ENCODE results near the gene GAB1. TPM values are rescaled to one million over a fixed set of nuclear protein-coding genes. Genes with fewer than 3 reads are reported as not detected.
"Not testable (repeated sequence)": the region's sequence is repeated elsewhere in the genome, so short reads cannot be mapped to it uniquely, and the experiment has no call there.

The GAB1 gene
- total RNA-seq, 1 experiment from 2014 or later = 29.4 TPM

- no peak overlapping the region; the same call in 1 of the 2 replicates for H3K4me3 ChIP-seq
- peaks cover 38% of the 10 kb centered on the region for H3K4me1 ChIP-seq (replicated peaks; ENCODE audit: insufficient read depth)
- H3K9me3 ChIP-seq (ENCODE audit: insufficient read depth, low read depth) = no peaks in the 10 kb centered on the region
- CTCF ChIA-PET = no interaction called here
- H2AFZ ChIP-seq = no peak overlapping the region
- POLR2A ChIA-PET (ENCODE audit: unreplicated experiment) = interaction anchor here (0.6 to 0.7 kb wide), 4 partner anchors 10 to 123 kb away, joined by 4 to 9 read pairs (median 5); no protein-coding TSS in a partner anchor
- TF ChIP-seq EZH2 (IDR thresholded peaks at IDR 0.05; ENCODE audit: low read depth) (no peak), CTCF (conservative IDR thresholded peaks at IDR 0.05) (no peak)
- H3K9me2 ChIP-seq (ENCODE audit: insufficient read depth) = no peaks in the 10 kb centered on the region
- H3K36me3 ChIP-seq (ENCODE audit: low read depth) = no peaks in the 10 kb centered on the region
- no peaks in the 10 kb centered on the region for H4K20me1 ChIP-seq (ENCODE audit: insufficient read depth)
- no peak overlapping the region for H3K27ac ChIP-seq
- BruUV-seq (replicated peaks) = no TSS peak
- H3K27me3 ChIP-seq (ENCODE audit: insufficient read depth, low read depth) = no peaks in the 10 kb centered on the region
- H3K79me2 ChIP-seq (ENCODE audit: low read depth) = peaks cover 35% of the 10 kb centered on the region
- no peak for DNase-seq
- intact Hi-C loops (cut with micrococcal nuclease; ENCODE audit: unreplicated experiment) = no loop called here
- H3F3A ChIP-seq (ENCODE audit: insufficient read depth, low read depth) = peaks cover 20% of the 10 kb centered on the region
- H3K4me2 ChIP-seq = no peak overlapping the region
These were observed 10.9 kb downstream of the GAB1 start for GRCh38 chr4:143347484-143348111.

- peaks cover 24% of the 10 kb centered on the region for H3F3A ChIP-seq (ENCODE audit: insufficient read depth, low read depth)
- no peak overlapping the region for H3K4me3 ChIP-seq
- BruUV-seq (replicated peaks) = no TSS peak
- H3K27me3 ChIP-seq (ENCODE audit: insufficient read depth, low read depth) = no peaks in the 10 kb centered on the region
- CTCF ChIA-PET = no interaction called here
- DNase-seq = no peak
- TF ChIP-seq CTCF (conservative IDR thresholded peaks at IDR 0.05) (no peak), EZH2 (IDR thresholded peaks at IDR 0.05; ENCODE audit: low read depth) (no peak)
- POLR2A ChIA-PET (ENCODE audit: unreplicated experiment) = interaction anchor here (0.7 kb wide), 1 partner anchor 20 kb away, joined by 5 read pairs; no protein-coding TSS in a partner anchor
- H3K36me3 ChIP-seq (ENCODE audit: low read depth) = no peaks in the 10 kb centered on the region
- H4K20me1 ChIP-seq (ENCODE audit: insufficient read depth) = no peaks in the 10 kb centered on the region
- no peaks in the 10 kb centered on the region for H3K9me2 ChIP-seq (ENCODE audit: insufficient read depth)
- no peak overlapping the region for H3K27ac ChIP-seq
- H2AFZ ChIP-seq = no peak overlapping the region
- peaks cover 30% of the 10 kb centered on the region for H3K79me2 ChIP-seq (ENCODE audit: low read depth)
- peaks cover 41% of the 10 kb centered on the region for H3K4me1 ChIP-seq (replicated peaks; ENCODE audit: insufficient read depth)
- intact Hi-C loops (cut with micrococcal nuclease; ENCODE audit: unreplicated experiment) = no loop called here
- H3K4me2 ChIP-seq = no peak overlapping the region
- no peaks in the 10 kb centered on the region for H3K9me3 ChIP-seq (ENCODE audit: insufficient read depth, low read depth)
These were observed 11.8 kb downstream of the GAB1 start for GRCh38 chr4:143348233-143349077.

- intact Hi-C loops (cut with micrococcal nuclease; ENCODE audit: unreplicated experiment) = loop anchor here (10.0 kb wide), 1 partner anchor 875 kb away; no protein-coding TSS in a partner anchor
- H3K27me3 ChIP-seq (ENCODE audit: insufficient read depth, low read depth); H3K27ac ChIP-seq; H2AFZ ChIP-seq; CTCF ChIA-PET; H3K4me2 ChIP-seq; DNase-seq; H4K20me1 ChIP-seq (ENCODE audit: insufficient read depth); H3K9me2 ChIP-seq (ENCODE audit: insufficient read depth); H3K4me3 ChIP-seq; BruUV-seq (replicated peaks); H3K9me3 ChIP-seq (ENCODE audit: insufficient read depth, low read depth); POLR2A ChIA-PET (ENCODE audit: unreplicated experiment); H3K36me3 ChIP-seq (ENCODE audit: low read depth): not testable (repeated sequence)
- Histone ChIP-seq H3F3A (ENCODE audit: insufficient read depth, low read depth) (peaks cover 24% of the 10 kb centered on the region), H3K79me2 (ENCODE audit: low read depth) (peaks cover 29% of the 10 kb centered on the region), H3K4me1 (replicated peaks; ENCODE audit: insufficient read depth) (peaks cover 38% of the 10 kb centered on the region)
These were observed 13.3 kb downstream of the GAB1 start for GRCh38 chr4:143349858-143350527.

All from PC-9 (cell line).